ENCODE results near the gene MTG1.
A peak's percentile ranks its signal among the peaks of the same experiment; 100 is the strongest.
"Not testable (repeated sequence)": the region's sequence is repeated elsewhere in the genome, so short reads cannot be mapped to it uniquely, and the experiment has no call there.

MTG1 gene

GRCh38 chr10:133359972-133360610 lies 33.9 kb upstream of the MTG1 start:
- no peak for DNase-seq

- no peak for DNase-seq
Measured at GRCh38 chr10:133361227-133361626, 32.7 kb upstream of the MTG1 start.

- DNase-seq = peak; percentile 10
Measured at GRCh38 chr10:133361773-133362441, 32.0 kb upstream of the MTG1 start.

GRCh38 chr10:133362846-133363245 lies 31.1 kb upstream of the MTG1 start:
- DNase-seq = no peak

- DNase-seq = no peak
Measured at GRCh38 chr10:133364645-133365431, 29.1 kb upstream of the MTG1 start.

GRCh38 chr10:133365461-133366129 lies 28.4 kb upstream of the MTG1 start:
- no peak for DNase-seq

GRCh38 chr10:133366130-133366478 lies 27.9 kb upstream of the MTG1 start:
- DNase-seq = no peak

GRCh38 chr10:133366751-133367150 lies 27.2 kb upstream of the MTG1 start:
- DNase-seq = no peak

GRCh38 chr10:133367461-133367860 lies 26.5 kb upstream of the MTG1 start:
- not testable (repeated sequence) for DNase-seq

GRCh38 chr10:133368153-133368552 lies 25.8 kb upstream of the MTG1 start:
- DNase-seq = no peak

- no peak for DNase-seq
Measured at GRCh38 chr10:133370030-133370786, 23.7 kb upstream of the MTG1 start.

GRCh38 chr10:133372507-133372906 lies 21.4 kb upstream of the MTG1 start:
- DNase-seq = no peak

GRCh38 chr10:133373174-133374090 lies 20.5 kb upstream of the MTG1 start, which contains the start of gene ECHS1:
TSS of gene ECHS1 (minus strand) at chr10:133373354. CDS start at chr10:133373333, 21 bp downstream.
- DNase-seq = peak; percentile 97

GRCh38 chr10:133375357-133376115 lies 18.4 kb upstream of the MTG1 start:
- DNase-seq = no peak

GRCh38 chr10:133376183-133376582 lies 17.8 kb upstream of the MTG1 start:
- not testable (repeated sequence) for DNase-seq

GRCh38 chr10:133377025-133377817 lies 16.7 kb upstream of the MTG1 start:
- DNase-seq = no peak

- DNase-seq = no peak
Measured at GRCh38 chr10:133377818-133378250, 16.1 kb upstream of the MTG1 start.

- peak; percentile 83 for DNase-seq
Measured at GRCh38 chr10:133378251-133379096, 15.5 kb upstream of the MTG1 start.
